NCI-H1694 (cell line): ENCODE data around the gene RXRA.

Source experiments
- DNase-seq: peaks from one replicate; lab custom pipeline; 2025; lab: John Stamatoyannopoulos, UW

The RXRA gene

DNA sequence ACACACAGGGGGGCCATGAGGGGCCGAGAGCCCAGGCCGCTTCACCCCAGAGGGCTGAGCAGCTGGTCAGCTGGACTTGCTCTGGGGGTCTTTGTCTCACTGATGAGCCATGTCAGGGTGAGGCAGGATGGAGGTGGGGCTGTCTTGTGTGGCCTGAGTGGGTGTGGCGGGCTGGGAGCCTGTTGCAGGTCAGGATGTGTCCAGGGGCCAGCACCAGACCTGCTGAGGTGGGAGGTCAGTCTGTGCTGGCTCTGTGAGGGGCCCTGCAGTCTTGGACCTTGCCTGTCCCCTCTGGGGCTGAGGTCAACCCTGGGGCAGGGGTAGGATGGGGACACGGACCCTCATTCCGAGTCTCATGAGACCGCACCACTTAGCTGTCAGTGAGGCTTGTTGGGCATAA is 56.9 kb downstream of the RXRA start:
- DNase-seq, result no peak

DNA sequence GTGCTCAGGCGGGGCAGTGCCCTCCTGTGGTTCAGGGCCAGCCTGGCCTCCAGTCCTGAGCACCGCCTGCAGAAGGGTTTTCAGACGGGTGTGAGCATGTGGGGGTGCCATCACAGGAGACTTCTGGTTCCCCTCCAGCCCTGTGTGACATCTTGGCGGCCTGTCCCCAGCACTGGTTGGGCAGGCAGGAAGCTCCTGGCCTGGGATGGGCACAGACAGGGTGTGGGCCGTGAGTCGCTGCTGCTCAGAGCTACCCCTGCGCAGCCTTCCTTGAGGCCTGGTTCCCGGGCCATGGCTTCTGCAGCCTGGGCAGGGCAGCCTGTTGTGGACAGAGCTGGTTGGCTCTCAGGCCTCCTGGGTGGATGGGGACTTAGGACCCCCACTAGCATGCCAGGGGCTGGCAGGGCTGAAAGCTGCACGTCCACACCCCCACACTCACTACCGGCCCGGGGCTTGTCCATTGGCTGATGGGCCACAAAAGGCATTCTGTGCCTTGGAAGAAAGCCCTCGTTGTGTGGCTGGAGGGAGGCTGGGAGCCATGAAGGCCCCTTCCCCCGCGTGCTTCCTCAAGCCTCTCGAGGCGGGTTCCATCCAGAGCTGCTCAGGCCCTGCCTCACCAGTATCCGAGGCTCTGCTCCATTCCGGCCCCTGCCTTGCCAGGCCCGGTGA is 58.7 kb downstream of the RXRA start:
- no peak for DNase-seq

DNA sequence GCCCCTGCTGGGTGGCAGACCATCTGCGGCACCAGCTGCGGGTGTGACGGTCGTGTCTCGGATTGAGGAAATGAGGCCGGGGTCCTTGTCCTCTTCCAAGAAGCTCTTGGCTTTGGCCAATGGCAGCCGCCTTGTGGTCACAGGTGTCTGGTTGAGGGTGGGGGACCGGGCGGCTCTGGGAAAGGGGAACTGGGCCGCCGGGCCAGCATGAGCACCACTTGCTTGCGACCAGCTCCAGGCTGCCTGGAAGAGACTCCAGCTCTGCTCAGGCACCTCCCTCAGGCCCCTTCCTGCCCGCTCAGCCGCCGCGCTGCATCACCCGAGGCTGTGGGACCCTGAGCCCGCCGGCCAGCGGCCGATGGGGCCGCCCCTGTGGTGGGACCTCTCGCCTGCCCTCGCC is 59.7 kb downstream of the RXRA start:
- no peak for DNase-seq

DNA sequence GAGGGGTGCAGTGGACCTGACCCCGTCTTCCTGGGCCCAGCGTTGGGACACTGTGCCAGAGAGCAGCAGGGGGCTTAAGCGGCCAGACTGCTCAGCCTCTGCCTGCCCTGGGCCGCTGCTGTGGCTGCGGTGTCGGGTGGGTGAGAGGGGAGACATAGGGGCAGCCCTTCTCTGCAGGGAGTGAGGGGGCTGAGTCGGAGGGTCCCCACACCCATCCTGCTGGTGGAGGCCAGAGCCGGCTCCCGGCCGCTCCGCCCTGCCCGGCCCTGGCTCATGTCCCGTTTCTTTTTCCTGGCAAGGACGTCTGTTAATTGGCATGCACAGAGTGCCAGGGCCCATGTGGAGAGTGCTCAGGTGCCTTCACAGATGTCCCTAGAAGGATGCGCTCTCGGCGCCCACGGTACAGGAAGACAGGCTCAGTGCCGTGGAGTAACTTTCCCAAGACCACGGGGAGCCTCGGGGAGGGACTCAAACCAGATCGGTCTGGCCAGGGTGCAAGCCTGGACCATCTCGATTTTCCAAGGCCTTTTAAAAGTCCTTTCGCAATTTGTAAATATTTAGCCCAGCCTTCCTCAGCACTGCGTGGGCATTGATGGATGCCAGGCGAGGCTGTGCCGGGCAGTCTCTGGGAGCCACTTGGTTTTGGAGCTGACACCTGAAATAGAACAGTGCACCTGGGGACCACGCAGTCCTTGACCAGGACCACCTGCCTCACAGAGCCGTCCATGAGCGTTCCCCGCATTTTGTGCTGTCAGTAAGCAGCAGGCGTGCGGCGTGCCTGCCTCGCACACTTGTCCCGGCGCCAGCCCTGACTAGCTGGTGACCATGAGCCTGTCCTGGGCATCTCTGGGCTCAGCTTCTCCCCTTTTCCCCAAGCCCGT is 60.9 kb downstream of the RXRA start:
- DNase-seq, result no peak

DNA sequence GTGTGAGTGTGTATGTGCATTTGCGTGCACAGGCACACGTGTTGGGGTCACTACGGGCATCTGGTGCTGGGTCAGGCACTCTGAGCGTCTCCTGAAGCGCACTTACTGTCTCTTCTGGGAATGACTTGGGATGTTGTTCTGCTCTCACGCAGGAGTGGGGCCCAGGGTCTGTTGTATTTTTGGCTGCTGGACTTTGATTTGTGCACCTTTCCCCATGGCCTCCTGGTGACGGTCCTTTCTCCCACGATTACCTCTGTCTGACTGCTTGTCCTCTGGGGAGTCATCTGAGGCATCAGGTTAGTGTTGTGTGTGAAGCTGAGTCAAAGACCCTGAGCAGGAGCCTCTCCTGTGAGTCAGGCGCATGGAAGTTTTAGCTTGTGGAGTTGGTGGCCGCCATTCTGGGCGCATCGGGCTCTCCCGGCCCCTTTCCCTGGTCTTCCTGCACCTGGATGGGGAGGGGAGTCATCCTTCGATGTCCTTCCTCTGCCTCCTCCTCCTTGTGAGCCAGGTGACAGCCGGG is 62.1 kb downstream of the RXRA start:
- no peak for DNase-seq

GRCh38 chr9:134388976-134389375 is 62.7 kb downstream of the RXRA start:
- no peak for DNase-seq

DNA sequence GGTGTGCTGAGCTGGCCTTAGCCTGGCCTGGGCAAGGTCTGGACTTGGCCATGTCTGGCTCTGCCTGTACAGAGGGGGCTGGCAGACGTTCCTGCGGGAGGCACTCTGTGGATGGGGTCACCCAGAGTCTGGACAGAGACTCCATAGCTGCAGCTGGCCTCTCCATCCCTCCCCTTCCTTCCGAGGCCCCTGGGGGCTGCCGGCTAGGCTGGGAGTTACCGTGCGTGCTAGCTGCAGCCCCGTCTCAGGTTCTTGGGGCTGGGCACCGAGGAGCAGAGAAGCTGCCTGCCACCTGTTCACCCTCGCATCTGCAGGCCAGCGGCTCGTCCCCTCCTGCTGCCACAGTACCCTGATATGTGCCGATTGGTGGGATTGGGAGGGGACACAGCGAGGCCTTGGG is 63.4 kb downstream of the RXRA start:
- no peak for DNase-seq

GRCh38 chr9:134390537-134390936 is 64.3 kb downstream of the RXRA start:
- DNase-seq, result no peak

DNA sequence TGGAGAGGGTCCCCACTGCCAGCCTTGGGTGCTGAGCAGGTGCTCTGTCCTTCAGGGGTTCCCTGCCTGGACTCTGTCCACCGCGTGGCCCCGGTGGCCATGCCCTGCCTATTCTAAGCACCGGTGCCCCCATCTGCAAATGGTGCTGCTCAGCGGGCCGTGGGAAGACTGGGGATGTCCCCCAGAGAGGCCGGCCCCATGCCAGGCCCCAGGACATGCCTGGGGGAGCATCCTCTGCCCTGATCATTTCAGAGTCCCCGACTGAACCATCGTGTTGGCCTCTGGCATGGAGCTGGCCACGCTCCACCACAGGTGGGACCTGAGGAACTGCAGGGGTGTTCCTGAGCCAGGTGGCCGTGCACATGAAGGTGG is 64.7 kb downstream of the RXRA start:
- DNase-seq, result no peak

GRCh38 chr9:134391319-134392231 is 65.3 kb downstream of the RXRA start:
- no peak for DNase-seq

- no peak for DNase-seq
Measured at GRCh38 chr9:134392900-134393299, 66.6 kb downstream of the RXRA start.

DNA sequence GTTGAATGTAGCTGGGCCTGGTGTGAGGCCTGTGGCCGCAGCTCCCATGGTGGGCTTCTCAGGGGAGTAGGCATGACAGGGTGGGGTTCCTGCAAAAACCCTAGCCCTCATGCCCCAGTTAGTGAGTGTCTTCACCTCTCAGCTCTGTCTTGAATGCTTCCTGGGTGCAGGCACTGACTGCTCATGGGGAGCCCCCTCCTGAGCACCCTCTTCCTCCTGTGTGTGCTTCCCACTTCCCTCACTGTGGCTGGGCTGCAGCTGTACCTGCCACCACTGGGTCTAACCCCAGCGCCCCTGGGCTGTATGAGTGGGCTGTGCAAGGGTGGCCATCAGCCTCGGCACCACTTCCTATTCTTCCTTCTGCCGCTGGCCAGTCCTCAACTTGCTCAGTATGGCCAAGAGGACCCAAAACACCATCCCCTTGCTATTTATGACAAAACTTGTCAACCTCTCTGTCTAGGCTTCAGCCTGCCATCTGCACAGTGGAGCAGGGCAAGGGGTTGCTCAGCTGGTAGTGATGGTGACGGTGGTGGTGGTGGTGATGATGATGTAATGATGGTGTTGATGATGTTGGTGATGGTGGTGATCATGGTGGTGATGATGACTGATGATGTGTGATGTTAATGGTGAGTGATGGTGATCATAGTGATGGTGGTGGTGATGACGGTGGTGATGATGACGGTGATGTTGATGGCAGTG is 67.5 kb downstream of the RXRA start:
- no peak for DNase-seq

- DNase-seq, result no peak
Measured at GRCh38 chr9:134395002-134395517, 68.8 kb downstream of the RXRA start.

GRCh38 chr9:134395737-134396257 is 69.5 kb downstream of the RXRA start:
- DNase-seq, result no peak

DNA sequence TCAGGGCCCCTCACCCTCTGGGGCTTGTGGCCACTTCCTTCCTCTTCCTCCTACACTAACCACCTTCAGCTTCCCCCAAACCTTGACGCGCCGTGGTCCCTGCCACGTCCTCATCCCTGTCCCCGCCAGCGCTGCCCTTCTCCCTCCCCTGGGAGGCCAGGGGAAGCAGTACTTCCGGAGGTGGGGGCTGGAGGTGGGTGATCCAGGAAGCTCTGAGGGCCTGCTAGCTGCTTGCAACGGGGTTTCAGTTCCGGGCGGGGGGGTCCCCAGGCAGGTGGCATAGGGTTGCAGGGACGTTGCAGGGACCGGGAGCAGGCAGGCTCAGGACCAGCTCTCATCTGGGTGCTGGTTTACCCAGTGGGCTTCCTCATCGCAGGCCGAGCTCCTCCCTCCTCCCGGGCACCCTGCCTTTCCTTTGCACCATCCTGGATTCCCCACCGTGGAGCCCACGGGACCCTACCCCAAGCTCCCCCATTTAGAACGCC is 70.0 kb downstream of the RXRA start:
- no peak for DNase-seq

GRCh38 chr9:134396825-134397224 is 70.6 kb downstream of the RXRA start:
- no peak for DNase-seq

DNA sequence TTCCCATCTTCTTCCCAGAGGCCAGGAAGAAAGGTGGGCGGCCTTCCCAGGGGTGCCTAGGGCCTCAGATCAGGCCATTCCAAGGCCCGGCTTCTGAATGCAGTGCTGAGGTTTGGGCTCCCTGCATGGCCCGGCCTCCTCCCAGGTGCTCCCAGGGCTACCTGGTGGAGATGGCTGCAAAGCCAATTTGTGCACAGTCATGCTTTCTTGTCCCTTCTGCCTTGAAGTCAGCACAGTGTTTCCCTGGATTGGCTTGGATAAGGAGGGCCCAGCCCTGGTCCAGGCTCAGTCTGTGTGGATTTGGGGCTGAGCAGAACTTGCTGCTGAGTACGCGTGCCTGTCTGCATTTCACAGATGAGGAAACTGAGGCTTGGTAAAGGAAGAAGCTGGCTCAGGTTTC is 72.5 kb downstream of the RXRA start:
- no peak for DNase-seq

- DNase-seq, result no peak
Measured at GRCh38 chr9:134399435-134400056, 73.3 kb downstream of the RXRA start.

GRCh38 chr9:134400283-134400682 is 74.0 kb downstream of the RXRA start:
- DNase-seq, result no peak

- no peak for DNase-seq
Measured at GRCh38 chr9:134401391-134401790, 75.1 kb downstream of the RXRA start.

GRCh38 chr9:134402182-134402581 is 75.9 kb downstream of the RXRA start:
- no peak for DNase-seq
